Fibroblast of mammary gland (primary cell): ENCODE measurements around the gene KAT7.

Experiments
- DNase-seq: peaks from one replicate; pipeline ENCODE4 v3.0.0-alpha.2; 2010; ENCODE audit warnings: low read depth
- H3K4me3 ChIP-seq: 2 replicates; pipeline ENCODE4 v1.5.1; 2011; ENCODE audit warnings: low read depth, mild to moderate bottlenecking, low read length, moderate library complexity; ENCODE audit not compliant: control insufficient read depth
- TF ChIP-seq, protein P1 (sequence below): conservative IDR thresholded peaks from 2 replicates; pipeline ENCODE4 v1.5.1; 2011; ENCODE audit warnings: low read depth, low read length, inconsistent platforms; ENCODE audit not compliant: control insufficient read depth, insufficient read depth

The KAT7 gene

DNA sequence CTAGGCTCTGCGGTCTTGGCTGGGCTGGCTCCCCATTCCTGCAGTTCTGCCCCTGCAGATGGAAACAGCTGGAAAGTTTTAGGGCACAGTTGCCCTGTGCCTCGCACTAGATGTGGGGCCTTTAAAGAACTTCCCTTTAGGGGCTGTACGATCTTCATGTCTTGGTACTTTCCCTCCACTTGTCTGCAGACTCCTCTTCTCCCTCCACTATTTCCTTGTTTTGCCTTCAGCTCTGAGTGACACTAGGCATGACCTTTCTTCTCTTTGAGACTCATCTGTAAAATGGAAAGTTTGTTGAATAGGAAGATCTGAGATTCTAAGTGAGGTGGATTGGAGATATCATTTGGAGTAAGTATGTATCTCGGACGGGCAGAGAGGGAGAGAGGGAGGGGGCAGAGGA lies 65.6 kb downstream of the KAT7 start:
- TF ChIP-seq, protein P1, sequence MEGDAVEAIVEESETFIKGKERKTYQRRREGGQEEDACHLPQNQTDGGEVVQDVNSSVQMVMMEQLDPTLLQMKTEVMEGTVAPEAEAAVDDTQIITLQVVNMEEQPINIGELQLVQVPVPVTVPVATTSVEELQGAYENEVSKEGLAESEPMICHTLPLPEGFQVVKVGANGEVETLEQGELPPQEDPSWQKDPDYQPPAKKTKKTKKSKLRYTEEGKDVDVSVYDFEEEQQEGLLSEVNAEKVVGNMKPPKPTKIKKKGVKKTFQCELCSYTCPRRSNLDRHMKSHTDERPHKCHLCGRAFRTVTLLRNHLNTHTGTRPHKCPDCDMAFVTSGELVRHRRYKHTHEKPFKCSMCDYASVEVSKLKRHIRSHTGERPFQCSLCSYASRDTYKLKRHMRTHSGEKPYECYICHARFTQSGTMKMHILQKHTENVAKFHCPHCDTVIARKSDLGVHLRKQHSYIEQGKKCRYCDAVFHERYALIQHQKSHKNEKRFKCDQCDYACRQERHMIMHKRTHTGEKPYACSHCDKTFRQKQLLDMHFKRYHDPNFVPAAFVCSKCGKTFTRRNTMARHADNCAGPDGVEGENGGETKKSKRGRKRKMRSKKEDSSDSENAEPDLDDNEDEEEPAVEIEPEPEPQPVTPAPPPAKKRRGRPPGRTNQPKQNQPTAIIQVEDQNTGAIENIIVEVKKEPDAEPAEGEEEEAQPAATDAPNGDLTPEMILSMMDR, result no peak
- DNase-seq, result no peak
- no peak overlapping the region for H3K4me3 ChIP-seq

- H3K4me3 ChIP-seq, result no peak overlapping the region
- DNase-seq, result no peak
- TF ChIP-seq, protein P1, result no peak
These were observed 70.3 kb downstream of the KAT7 start for GRCh38 chr17:49858796-49859195.

- no peak overlapping the region for H3K4me3 ChIP-seq
- TF ChIP-seq, protein P1, result no peak
- DNase-seq, result peak; percentile 10
These were observed 71.8 kb downstream of the KAT7 start for GRCh38 chr17:49859991-49860953.

GRCh38 chr17:49861150-49861884 lies 72.8 kb downstream of the KAT7 start:
- peak; percentile 40 for DNase-seq
- TF ChIP-seq, protein P1, result peak; percentile 87
- no peak overlapping the region for H3K4me3 ChIP-seq

DNA sequence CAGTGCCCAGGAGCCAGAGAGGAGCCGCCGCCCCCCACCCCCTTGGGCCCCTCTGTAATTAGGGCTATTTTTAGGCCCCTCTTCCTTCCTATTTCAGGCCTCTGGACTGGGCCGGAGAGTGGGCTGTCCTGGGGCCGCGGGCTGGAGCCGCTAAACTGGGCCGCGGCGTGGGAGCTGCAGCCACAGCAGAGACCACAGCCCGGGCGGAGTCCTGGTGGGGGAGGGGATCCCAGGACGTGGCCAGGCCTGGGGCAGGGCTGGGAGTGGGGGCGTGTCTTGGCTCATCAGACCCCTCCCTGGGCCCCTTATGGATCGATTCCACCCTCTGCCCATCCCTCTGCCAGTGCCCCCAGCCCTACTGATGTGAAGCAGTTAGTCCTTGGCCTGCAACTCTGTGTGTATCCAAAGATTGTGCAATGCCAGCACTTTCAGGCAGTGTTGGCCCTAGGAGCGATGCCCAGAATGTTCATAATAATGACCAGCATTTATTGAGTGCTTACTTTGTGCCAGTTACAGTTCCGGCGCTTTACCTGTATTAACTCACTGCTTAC lies 74.4 kb downstream of the KAT7 start:
- TF ChIP-seq, protein P1, result no peak
- no peak for DNase-seq
- H3K4me3 ChIP-seq, result no peak overlapping the region

- DNase-seq, result no peak
These were observed 77.5 kb downstream of the KAT7 start for GRCh38 chr17:49866019-49866380.

More at GRCh38 chr17:49866019-49866380, 77.5 kb downstream of the KAT7 start:
- H3K4me3 ChIP-seq, result no peak overlapping the region
- TF ChIP-seq, protein P1, result no peak
